Liver (tissue), 9 donors: Measurements from ENCODE around the gene TTI1. TPM values are rescaled to one million over a fixed set of nuclear protein-coding genes. Genes with fewer than 3 reads are reported as not detected.

ENCODE experiments used
- DNase-seq: peaks from one replicate; pipeline ENCODE4 v3.0.0-alpha.2; 2017; ENCODE audit warnings: low spot score
- H3K27ac ChIP-seq, 2 donors: one replicate each; pipeline ENCODE4 v1.7.0; 2013; ENCODE audit warnings: inconsistent platforms in 2 of 2, low read length in 2 of 2, control low read depth in 1 of 2, low read depth in 1 of 2, mild to moderate bottlenecking in 1 of 2
- H3K27me3 ChIP-seq, 4 donors: one replicate each; pipeline versions ENCODE4 v1.6.1 to v1.7.0; 2013; ENCODE audit warnings: low read length in 3 of 4, inconsistent platforms in 1 of 4, mild to moderate bottlenecking in 1 of 4, moderate library complexity in 1 of 4; ENCODE audit not compliant: control insufficient read depth in 4 of 4, insufficient read depth in 4 of 4
- H3K36me3 ChIP-seq, 4 donors: one replicate each; pipeline versions ENCODE4 v1.6.1 to v1.7.0; 2013; ENCODE audit warnings: low read length in 3 of 4, mild to moderate bottlenecking in 3 of 4, low read depth in 1 of 4, moderate library complexity in 1 of 4; ENCODE audit not compliant: control insufficient read depth in 4 of 4, insufficient read depth in 3 of 4
- H3K4me1 ChIP-seq, 4 donors: one replicate each; pipeline versions ENCODE4 v1.6.1 to v1.7.0; 2013; ENCODE audit warnings: low read length in 3 of 4, mild to moderate bottlenecking in 3 of 4, moderate library complexity in 1 of 4; ENCODE audit not compliant: control insufficient read depth in 4 of 4, insufficient read depth in 4 of 4
- H3K4me3 ChIP-seq, 3 donors: one replicate each; pipeline versions ENCODE4 v1.6.1 to v1.7.0; 2013; ENCODE audit warnings: low read length in 3 of 3, control low read depth in 1 of 3, low read depth in 1 of 3, mild to moderate bottlenecking in 1 of 3
- H3K9ac ChIP-seq, 2 donors: one replicate each; pipeline ENCODE4 v1.7.0; 2013; ENCODE audit warnings: low read length in 2 of 2, mild to moderate bottlenecking in 2 of 2, moderate library complexity in 2 of 2, control low read depth in 1 of 2, low read depth in 1 of 2
- H3K9me3 ChIP-seq, 4 donors: one replicate each; pipeline versions ENCODE4 v1.6.1 to v1.7.0; 2013; ENCODE audit warnings: low read length in 3 of 4; ENCODE audit not compliant: control insufficient read depth in 4 of 4
- ATF3 ChIP-seq: IDR thresholded peaks from 2 replicates; pipeline ENCODE4 v1.6.1; 2016; ENCODE audit warnings: antibody characterized with exemption
- CTCF ChIP-seq: fragments of 150-350 bp; IDR thresholded peaks from 2 replicates; pipeline ENCODE4 v1.5.1; 2017; ENCODE audit warnings: improper control_type of control experiment, low read depth, low read length; ENCODE audit not compliant: missing input control
- EGR1 ChIP-seq, 2 donors: IDR thresholded peaks; 2 replicates each; pipeline ENCODE4 v1.6.1; 2016 to 2018; ENCODE audit warnings: antibody characterized with exemption in 2 of 2, low read depth in 2 of 2
- FOXA1 ChIP-seq: IDR thresholded peaks from 2 replicates; pipeline ENCODE4 v1.6.1; 2016; ENCODE audit warnings: antibody characterized with exemption
- GABPA ChIP-seq, 2 donors: IDR thresholded peaks in 1 of 2; conservative IDR thresholded peaks in 1 of 2; 2 replicates each; pipeline ENCODE4 v1.6.1; 2016; ENCODE audit warnings: antibody characterized with exemption in 2 of 2, mild to moderate bottlenecking in 1 of 2, moderate library complexity in 1 of 2
- HNF4G ChIP-seq: IDR thresholded peaks from 2 replicates; pipeline ENCODE4 v1.6.1; 2016; ENCODE audit warnings: antibody characterized with exemption
- JUND ChIP-seq, 2 donors: IDR thresholded peaks; 2 replicates each; pipeline ENCODE4 v1.6.1; 2016; ENCODE audit warnings: antibody characterized with exemption in 2 of 2
- NR2F2 ChIP-seq: IDR thresholded peaks from 2 replicates; pipeline ENCODE4 v1.6.1; 2016; ENCODE audit warnings: antibody characterized with exemption
- RAD21 ChIP-seq, 2 donors: IDR thresholded peaks; 2 replicates each; pipeline ENCODE4 v1.6.1; 2016; ENCODE audit warnings: antibody characterized with exemption in 2 of 2, mild to moderate bottlenecking in 2 of 2
- RXRA ChIP-seq, 2 donors: IDR thresholded peaks; 2 replicates each; pipeline ENCODE4 v1.6.1; 2017 to 2018; ENCODE audit warnings: antibody characterized with exemption in 2 of 2, mild to moderate bottlenecking in 1 of 2
- SP1 ChIP-seq: IDR thresholded peaks from 2 replicates; pipeline ENCODE4 v1.6.1; 2018; ENCODE audit warnings: antibody characterized with exemption, mild to moderate bottlenecking
- TAF1 ChIP-seq: conservative IDR thresholded peaks from 2 replicates; pipeline ENCODE4 v1.6.1; 2016; ENCODE audit warnings: antibody characterized with exemption, mild to moderate bottlenecking
- YY1 ChIP-seq: IDR thresholded peaks from 2 replicates; pipeline ENCODE4 v1.6.1; 2016; ENCODE audit warnings: antibody characterized with exemption, mild to moderate bottlenecking
- WGBS: extraction: QIAGEN DNeasy Blood & Tissue Kit; methylation state at CpG from one replicate; pipeline ENCODE4 v1.1.7; 2013; 5-methylcytosine and 5-hydroxymethylcytosine counted together
- polyA plus RNA-seq, 2 donors: library from polyadenylated mRNA; stranded (reverse) in 1 of 2; unstranded in 1 of 2; fragments of 200-250 nt in 1 of 2; fragments of >200 nt in 1 of 2; fragmentation: Nextera tagmentation in 1 of 2; extraction: Ambion mirVana in 1 of 2; gene quantifications; one replicate each; pipeline versions ENCODE4 v1.2.1 to v1.2.3, GENCODE V29; 2013 to 2015
- total RNA-seq, 2 donors: library from RNA; depleted of rRNA; stranded (reverse); fragments of >200 nt; gene quantifications; one replicate each; pipeline ENCODE4 v1.2.3, GENCODE V29; 2014
- TF ChIP-seq, protein P1 (sequence below): IDR thresholded peaks from 2 replicates; pipeline ENCODE4 v1.6.1; 2016; ENCODE audit warnings: antibody characterized with exemption, mild to moderate bottlenecking
- TF ChIP-seq, protein P2 (sequence below): IDR thresholded peaks from 2 replicates; pipeline ENCODE4 v1.6.1; 2016; ENCODE audit warnings: antibody characterized with exemption
- donor health status: healthy.
- donor health status: healthy.
- donor health status: healthy.
- donor health status: healthy.
- donor health status: healthy.

The TTI1 gene
- total and polyA plus RNA-seq, 4 donors: 4.6 to 20.4 (median 11.3) TPM

- no peak for TF ChIP-seq SP1
- no peak for TF ChIP-seq TAF1
- TF ChIP-seq HNF4G: no peak
- TF ChIP-seq RAD21 (IDR thresholded peaks at IDR 0.05): no peak
- TF ChIP-seq GABPA (IDR thresholded peaks at IDR 0.05 in 1 of 2, conservative IDR thresholded peaks at IDR 0.05 in 1 of 2): no peak
- TF ChIP-seq, protein P1, sequence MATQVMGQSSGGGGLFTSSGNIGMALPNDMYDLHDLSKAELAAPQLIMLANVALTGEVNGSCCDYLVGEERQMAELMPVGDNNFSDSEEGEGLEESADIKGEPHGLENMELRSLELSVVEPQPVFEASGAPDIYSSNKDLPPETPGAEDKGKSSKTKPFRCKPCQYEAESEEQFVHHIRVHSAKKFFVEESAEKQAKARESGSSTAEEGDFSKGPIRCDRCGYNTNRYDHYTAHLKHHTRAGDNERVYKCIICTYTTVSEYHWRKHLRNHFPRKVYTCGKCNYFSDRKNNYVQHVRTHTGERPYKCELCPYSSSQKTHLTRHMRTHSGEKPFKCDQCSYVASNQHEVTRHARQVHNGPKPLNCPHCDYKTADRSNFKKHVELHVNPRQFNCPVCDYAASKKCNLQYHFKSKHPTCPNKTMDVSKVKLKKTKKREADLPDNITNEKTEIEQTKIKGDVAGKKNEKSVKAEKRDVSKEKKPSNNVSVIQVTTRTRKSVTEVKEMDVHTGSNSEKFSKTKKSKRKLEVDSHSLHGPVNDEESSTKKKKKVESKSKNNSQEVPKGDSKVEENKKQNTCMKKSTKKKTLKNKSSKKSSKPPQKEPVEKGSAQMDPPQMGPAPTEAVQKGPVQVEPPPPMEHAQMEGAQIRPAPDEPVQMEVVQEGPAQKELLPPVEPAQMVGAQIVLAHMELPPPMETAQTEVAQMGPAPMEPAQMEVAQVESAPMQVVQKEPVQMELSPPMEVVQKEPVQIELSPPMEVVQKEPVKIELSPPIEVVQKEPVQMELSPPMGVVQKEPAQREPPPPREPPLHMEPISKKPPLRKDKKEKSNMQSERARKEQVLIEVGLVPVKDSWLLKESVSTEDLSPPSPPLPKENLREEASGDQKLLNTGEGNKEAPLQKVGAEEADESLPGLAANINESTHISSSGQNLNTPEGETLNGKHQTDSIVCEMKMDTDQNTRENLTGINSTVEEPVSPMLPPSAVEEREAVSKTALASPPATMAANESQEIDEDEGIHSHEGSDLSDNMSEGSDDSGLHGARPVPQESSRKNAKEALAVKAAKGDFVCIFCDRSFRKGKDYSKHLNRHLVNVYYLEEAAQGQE: no peak
- TF ChIP-seq JUND (IDR thresholded peaks at IDR 0.05): no peak
- 83% methylated on average over 8 of the region's 8 CpGs for WGBS
- Histone ChIP-seq H3K27ac (no peak overlapping the region), H3K36me3 (no peaks in the 10 kb centered on the region), H3K4me1 (no peaks in the 10 kb centered on the region), H3K4me3 (no peak overlapping the region), H3K9ac (no peak overlapping the region), H3K9me3 (no peaks in the 10 kb centered on the region), H3K27me3 (no peaks in the 10 kb centered on the region)
- no peak for DNase-seq
Observed at GRCh38 chr20:37941332-37941731, 91.9 kb downstream of the TTI1 start.

GRCh38 chr20:37940858-37941257 is 92.4 kb downstream of the TTI1 start:
- Histone ChIP-seq H3K9ac (no peak overlapping the region), H3K27me3 (no peaks in the 10 kb centered on the region), H3K4me3 (no peak overlapping the region), H3K4me1 (no peaks in the 10 kb centered on the region), H3K27ac (no peak overlapping the region), H3K9me3 (no peaks in the 10 kb centered on the region), H3K36me3 (no peaks in the 10 kb centered on the region)
- no peak for TF ChIP-seq YY1
- TF ChIP-seq EGR1 (IDR thresholded peaks at IDR 0.05; ENCODE audit: low read depth in 2 of 2): no peak
- TF ChIP-seq ATF3: no peak
- no peak for DNase-seq
- WGBS: 85% methylated on average over 6 of the region's 6 CpGs

DNA sequence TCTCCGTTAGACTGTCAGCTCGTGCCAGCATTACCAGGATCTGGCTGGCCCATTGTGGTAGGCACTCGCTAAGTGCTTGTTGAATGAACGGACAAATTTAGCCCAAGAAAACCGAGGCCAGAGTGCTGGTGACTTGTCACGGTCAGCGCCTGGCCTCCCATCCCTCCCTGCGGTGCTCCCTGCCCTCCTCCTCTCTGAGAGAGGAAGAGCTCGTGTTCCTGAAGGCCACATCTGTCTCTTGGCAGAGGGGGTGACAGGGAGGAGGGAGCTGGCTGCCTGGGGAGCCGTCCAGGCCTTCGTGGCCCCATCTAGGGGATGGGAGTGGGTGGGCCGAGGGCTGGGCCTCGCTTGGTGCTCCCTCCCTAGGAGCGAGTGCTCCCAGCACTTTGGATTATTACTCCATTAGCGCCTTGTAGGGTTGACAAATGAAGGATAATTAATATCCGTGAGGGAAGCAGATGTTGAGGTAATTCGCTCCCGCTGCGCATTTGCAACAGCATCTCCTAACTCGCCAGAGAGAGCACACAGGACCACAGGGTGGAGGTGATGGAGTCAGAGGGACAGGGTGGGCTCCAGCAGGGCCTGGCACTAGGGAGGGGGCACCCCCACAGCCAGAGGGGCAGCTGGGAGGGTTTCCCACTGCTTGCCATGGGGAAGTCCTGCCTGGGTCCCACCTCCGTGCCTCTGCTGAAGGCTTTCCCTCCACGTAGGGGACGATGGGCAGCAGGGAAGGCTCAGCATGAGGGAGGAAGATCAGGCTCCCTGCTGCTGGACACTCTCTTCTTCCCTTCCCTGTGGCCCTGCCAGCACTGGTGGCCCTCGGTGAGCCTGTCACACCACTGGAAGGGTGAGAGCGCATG is 93.3 kb downstream of the TTI1 start:
- H3K36me3 ChIP-seq: no peaks in the 10 kb centered on the region
- no peaks in the 10 kb centered on the region for H3K27me3 ChIP-seq
- 90% methylated on average over 25 of the region's 25 CpGs for WGBS
- peaks cover 0 to 2% (median 0%) of the 10 kb centered on the region in 4 donors for H3K4me1 ChIP-seq
- no peaks in the 10 kb centered on the region for H3K9me3 ChIP-seq
- no peak overlapping the region for H3K9ac ChIP-seq
- H3K27ac ChIP-seq: no peak overlapping the region
- no peak for DNase-seq
- no peak overlapping the region for H3K4me3 ChIP-seq
- TF ChIP-seq FOXA1 (no peak), RAD21 (IDR thresholded peaks at IDR 0.05) (no peak), CTCF (no peak), ATF3 (no peak), TAF1 (no peak), NR2F2 (no peak), RXRA (IDR thresholded peaks at IDR 0.05) (no peak)
- TF ChIP-seq, protein P2, sequence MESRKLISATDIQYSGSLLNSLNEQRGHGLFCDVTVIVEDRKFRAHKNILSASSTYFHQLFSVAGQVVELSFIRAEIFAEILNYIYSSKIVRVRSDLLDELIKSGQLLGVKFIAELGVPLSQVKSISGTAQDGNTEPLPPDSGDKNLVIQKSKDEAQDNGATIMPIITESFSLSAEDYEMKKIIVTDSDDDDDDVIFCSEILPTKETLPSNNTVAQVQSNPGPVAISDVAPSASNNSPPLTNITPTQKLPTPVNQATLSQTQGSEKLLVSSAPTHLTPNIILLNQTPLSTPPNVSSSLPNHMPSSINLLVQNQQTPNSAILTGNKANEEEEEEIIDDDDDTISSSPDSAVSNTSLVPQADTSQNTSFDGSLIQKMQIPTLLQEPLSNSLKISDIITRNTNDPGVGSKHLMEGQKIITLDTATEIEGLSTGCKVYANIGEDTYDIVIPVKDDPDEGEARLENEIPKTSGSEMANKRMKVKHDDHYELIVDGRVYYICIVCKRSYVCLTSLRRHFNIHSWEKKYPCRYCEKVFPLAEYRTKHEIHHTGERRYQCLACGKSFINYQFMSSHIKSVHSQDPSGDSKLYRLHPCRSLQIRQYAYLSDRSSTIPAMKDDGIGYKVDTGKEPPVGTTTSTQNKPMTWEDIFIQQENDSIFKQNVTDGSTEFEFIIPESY: no peak
- TF ChIP-seq, protein P1: no peak
